Aorta (tissue), 5 donors: ENCODE measurements around the gene PTPRH. TPM values are rescaled to one million over a fixed set of nuclear protein-coding genes. Genes with fewer than 3 reads are reported as not detected.

Source experiments
- ATAC-seq: fragments of 200-7000 bp; cut with Tn5 transposase; one replicate; pipeline ENCODE4 v1.9.1; 2022; ENCODE audit warnings: moderate library complexity; ENCODE audit not compliant: low FRiP score
- DNase-seq, 2 donors: peaks; one replicate each; pipeline ENCODE4 v3.0.0-alpha.2; 2020
- H3K27ac ChIP-seq, 2 donors: one replicate each; pipeline ENCODE4 v1.5.1; 2013; ENCODE audit warnings: low read length in 2 of 2, mild to moderate bottlenecking in 2 of 2, moderate library complexity in 2 of 2, control low read depth in 1 of 2, inconsistent platforms in 1 of 2, low read depth in 1 of 2
- H3K27me3 ChIP-seq, 2 donors: one replicate each; pipeline ENCODE4 v1.6.1; 2013; ENCODE audit warnings: control low read depth in 1 of 2, low read length in 1 of 2, mild to moderate bottlenecking in 1 of 2, moderate library complexity in 1 of 2; ENCODE audit not compliant: insufficient read depth in 2 of 2, control insufficient read depth in 1 of 2
- H3K36me3 ChIP-seq, 2 donors: one replicate each; pipeline ENCODE4 v1.6.1; 2013; ENCODE audit warnings: control low read depth in 1 of 2, low read length in 1 of 2, mild to moderate bottlenecking in 1 of 2; ENCODE audit not compliant: insufficient read depth in 2 of 2, control insufficient read depth in 1 of 2
- H3K4me1 ChIP-seq, 2 donors: one replicate each; pipeline ENCODE4 v1.6.1; 2013; ENCODE audit warnings: low read length in 2 of 2, control low read depth in 1 of 2, mild to moderate bottlenecking in 1 of 2, moderate library complexity in 1 of 2; ENCODE audit not compliant: insufficient read depth in 2 of 2, control insufficient read depth in 1 of 2
- H3K4me3 ChIP-seq, 2 donors: one replicate each; pipeline ENCODE4 v1.5.1; 2013; ENCODE audit warnings: low read length in 2 of 2, control low read depth in 1 of 2, mild to moderate bottlenecking in 1 of 2
- H3K9me3 ChIP-seq: one replicate; pipeline ENCODE4 v1.6.1; 2013; ENCODE audit warnings: mild to moderate bottlenecking, low read length; ENCODE audit not compliant: control insufficient read depth
- WGBS, 2 donors: extraction: QIAGEN DNeasy Blood & Tissue Kit; methylation state at CpG; one replicate each; pipeline ENCODE4 v1.1.7; 2013; 5-methylcytosine and 5-hydroxymethylcytosine counted together
- intact Hi-C, 2 donors: fragments of 100-400 bp; cut with DNase I; formaldehyde crosslinking; loops; one replicate each; pipeline versions ENCODE4 v1.14.2 to v1.15.0; 2022
- polyA plus RNA-seq, 2 donors: library from polyadenylated mRNA; stranded (reverse); fragments of 200-250 nt; gene quantifications; one replicate each; pipeline ENCODE4 v1.2.3, GENCODE V29; 2013
- total RNA-seq, 2 donors: library from RNA; stranded (reverse); fragmentation: NEBNext Ultra II Directional; extraction: Animal tissue kit (Norgen Biotek cat#: 25700); gene quantifications; one replicate each; pipeline ENCODE4 v1.2.1, GENCODE V29; 2021
- donor health status: healthy with polysubstance abuse.
- donor health status: Bipolar disorder and iron deficiency.
- donor health status: DM: no; HTN: no; CAD: no.
- donor health status: DM: no; HTN: no; CAD: no.
- donor health status: DM: yes; HTN: yes; CAD: no.

PTPRH gene
- total and polyA plus RNA-seq, 4 donors = 0.03 to 7.5 (median 1.1) TPM

DNA sequence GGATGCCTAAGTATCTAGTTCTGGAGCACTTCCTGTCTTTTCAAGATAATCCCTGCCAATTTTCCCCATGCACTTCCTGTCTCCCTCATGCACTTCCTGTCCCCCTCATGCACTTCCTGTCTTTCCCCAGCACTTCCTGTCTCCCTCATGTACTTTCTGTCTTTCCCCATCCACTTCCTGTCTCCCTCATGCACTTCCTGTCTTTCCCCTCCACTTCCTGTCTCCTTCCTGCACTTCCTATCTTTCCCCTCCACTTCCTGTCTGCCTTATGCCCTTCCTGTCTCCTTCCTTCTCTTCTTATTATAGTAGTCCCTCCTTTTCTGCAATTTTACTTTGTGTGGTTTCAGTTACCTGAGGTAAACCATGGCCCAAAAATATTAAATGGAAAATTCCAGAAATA lies 57.3 kb downstream of the PTPRH start:
- ATAC-seq (no peak), DNase-seq (no peak)
- intact Hi-C loops = no loop called here
- H3K9me3 ChIP-seq = no peaks in the 10 kb centered on the region
- no peak overlapping the region for H3K4me3 ChIP-seq
- no peaks in the 10 kb centered on the region for H3K4me1 ChIP-seq
- H3K27ac ChIP-seq = no peak overlapping the region
- H3K27me3 ChIP-seq = no peaks in the 10 kb centered on the region
- H3K36me3 ChIP-seq = no peaks in the 10 kb centered on the region

DNA sequence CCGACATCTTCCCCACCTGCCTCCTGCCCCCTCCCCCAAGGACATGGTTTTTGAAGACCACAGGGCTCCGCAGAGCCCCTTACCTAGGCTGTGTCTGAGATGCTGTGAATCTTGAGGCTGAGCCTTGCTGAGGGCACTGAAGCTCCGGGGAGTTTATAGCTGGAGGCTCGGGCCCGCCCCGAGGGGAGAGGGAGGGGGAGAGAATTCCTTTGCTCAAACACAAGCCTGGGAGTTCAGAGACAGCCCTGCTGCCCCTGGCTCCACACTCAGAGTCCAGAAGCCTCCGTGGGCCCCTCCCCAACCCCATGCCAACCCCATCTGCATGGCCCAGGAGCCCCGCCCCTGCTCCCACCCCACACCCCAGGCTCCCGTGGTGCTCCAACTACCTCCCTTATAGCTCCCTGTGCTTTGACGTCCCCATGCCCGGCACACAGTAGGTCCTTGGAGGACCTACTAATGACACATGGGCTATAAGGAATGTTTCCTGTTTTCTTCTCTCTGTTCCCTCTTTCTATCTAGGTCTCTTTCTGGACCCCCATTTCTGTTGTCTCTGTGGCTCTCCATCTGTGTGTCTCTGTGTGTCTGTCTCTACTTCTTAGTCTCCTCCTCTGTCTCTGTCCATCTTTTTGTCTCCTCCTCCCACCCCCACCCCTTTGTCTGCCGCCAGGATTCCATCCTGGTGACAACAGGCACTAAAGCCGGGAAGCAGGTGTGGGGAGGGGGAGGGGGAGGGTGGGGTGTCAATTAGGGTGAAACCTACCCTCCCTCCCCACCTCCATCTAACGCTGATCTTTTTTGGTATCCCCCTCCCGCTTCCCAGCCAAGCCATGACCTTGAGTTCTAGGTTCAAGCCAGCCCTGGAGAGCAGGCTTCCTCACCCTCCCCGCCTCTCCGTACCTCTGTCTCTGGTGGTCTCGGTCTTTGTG lies 60.0 kb downstream of the PTPRH start, which contains the start of gene TNNT1:
Gene TNNT1, minus strand, starts transcription at position 129 of the 926 bp plus-strand sequence. CDS start 2,049 bp downstream, outside the sequence.
- intact Hi-C loops = loop anchor here in 1 of 2 donors (10.0 kb wide), 1 partner anchor 265 kb away; no protein-coding TSS in a partner anchor
- Histone ChIP-seq H3K36me3 (no peaks in the 10 kb centered on the region), H3K27ac (no peak within 1 kb of the TSS), H3K4me3 (no peak within 1 kb of the TSS), H3K27me3 (no peaks in the 10 kb centered on the region), H3K9me3 (no peaks in the 10 kb centered on the region), H3K4me1 (no peaks in the 10 kb centered on the region)
- DNase-seq (no peak), ATAC-seq (no peak)
- WGBS, 2 donors = 8 to 9% methylated on average over 18 of the region's 18 CpGs

DNA sequence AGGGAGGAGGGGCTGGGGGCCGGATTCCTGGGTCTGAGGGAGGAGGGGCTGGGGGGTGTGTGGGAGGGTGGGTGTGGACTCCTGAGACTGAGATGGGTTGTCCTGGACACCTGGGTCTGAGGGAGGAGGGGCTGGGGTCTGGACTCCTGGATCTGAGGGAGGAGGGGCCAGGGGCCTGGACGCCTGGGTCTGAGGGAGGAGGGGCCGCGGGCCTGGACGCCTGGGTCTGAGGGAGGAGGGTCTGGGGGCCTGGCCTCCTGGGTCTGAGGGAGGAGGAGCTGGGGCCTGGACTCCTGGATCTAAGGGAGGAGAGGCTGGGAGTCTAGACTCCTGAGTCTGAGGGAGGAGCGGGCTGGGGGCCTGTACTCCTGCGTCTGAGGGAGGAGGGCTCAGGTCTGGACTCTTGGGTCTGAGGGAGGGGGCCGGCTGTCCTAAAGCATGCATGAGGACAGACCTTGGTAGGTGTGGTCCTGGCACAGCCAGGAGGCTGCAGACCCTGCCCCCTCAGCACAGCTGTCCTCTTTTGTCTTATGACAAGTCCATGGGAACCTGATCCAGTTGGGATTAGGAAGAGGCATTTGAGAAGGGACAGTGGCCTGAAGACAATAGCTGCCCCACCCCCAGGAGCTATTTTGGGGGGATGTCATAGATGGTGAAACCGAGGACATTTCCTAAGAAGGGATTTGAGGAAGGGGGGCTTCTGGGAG lies 61.6 kb downstream of the PTPRH start:
- ATAC-seq = no peak
- Histone ChIP-seq H3K27me3 (no peaks in the 10 kb centered on the region), H3K36me3 (no peaks in the 10 kb centered on the region), H3K27ac (no peak overlapping the region), H3K4me1 (no peaks in the 10 kb centered on the region), H3K9me3 (no peaks in the 10 kb centered on the region), H3K4me3 (no peak overlapping the region)
- 32 to 34% methylated on average over 8 of the region's 9 CpGs for WGBS, 2 donors
- no peak for DNase-seq
- intact Hi-C loops = loop anchor here in 1 of 2 donors (10.0 kb wide), 1 partner anchor 267 kb away; no protein-coding TSS in a partner anchor

DNA sequence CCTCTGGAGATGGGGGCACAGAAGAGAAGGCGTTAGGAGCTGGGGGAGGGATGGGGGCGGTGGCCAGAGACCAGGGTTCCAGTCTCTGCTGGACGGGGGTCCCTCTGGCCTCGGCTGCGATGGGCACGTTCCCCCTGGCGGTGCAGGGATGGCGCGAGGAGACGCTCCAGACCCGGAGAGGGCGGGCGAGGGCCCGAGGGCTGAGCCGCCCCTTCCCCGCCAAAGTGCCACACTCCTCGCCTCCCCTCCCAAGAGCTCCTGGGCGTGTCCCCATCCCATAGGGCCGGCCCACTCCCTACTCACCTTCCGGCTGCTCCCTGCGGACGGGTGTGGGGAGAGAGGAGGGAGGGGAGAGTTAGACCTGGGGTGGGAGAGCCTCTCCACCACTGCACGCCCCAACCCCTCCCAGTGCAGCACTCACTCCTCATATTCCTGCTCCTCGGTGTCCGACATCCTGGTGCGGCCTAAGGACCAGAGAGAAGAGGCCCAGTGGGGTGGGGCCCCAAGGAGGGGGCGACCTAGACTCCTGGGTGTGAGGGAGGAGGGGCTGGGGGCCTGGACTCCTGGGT lies 62.5 kb downstream of the PTPRH start:
- no peaks in the 10 kb centered on the region for H3K27me3 ChIP-seq
- H3K4me1 ChIP-seq = no peaks in the 10 kb centered on the region
- DNase-seq (no peak), ATAC-seq (no peak)
- H3K36me3 ChIP-seq = no peaks in the 10 kb centered on the region
- H3K27ac ChIP-seq = no peak overlapping the region
- intact Hi-C loops = loop anchor here in 1 of 2 donors (10.0 kb wide), 1 partner anchor 268 kb away; no protein-coding TSS in a partner anchor
- 1 to 3% methylated on average over 23 to 27 of the region's 27 CpGs for WGBS, 2 donors
- no peak overlapping the region for H3K4me3 ChIP-seq
- H3K9me3 ChIP-seq = no peaks in the 10 kb centered on the region

DNA sequence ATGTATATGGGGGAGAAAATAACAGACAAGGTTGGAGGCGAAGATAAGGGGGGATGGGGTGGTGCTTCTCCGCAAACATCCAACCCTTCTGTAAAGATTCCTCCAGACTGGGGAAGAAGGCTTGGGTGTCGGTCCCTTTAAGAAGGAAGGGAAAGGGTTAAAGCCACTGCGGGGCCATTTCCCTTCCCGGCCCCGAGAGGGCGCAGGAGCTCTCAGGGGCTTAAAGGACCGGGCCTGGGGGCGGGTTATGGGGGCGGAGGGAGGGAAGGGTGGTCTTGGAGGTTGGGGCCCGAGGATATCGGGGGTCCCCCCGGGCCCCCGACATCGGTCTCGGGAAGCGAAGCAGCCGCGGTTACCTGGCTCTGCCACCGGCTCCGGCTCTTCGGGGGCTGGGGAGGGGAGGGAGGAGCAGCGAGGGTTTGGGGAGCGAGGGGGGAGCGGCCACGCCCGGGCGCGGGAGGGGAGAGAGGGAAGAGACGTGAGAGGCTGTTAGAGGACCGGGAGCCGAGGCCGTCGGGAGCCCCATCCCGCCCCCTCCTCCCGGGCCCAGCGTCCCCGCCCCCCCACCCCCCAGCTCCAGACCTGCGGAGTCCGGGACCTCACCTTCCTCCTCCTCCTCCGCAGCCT lies 63.1 kb downstream of the PTPRH start:
- H3K4me1 ChIP-seq = no peaks in the 10 kb centered on the region
- no peak overlapping the region for H3K4me3 ChIP-seq
- H3K36me3 ChIP-seq = no peaks in the 10 kb centered on the region
- no peak overlapping the region for H3K27ac ChIP-seq
- ATAC-seq (no peak), DNase-seq (no peak)
- intact Hi-C loops = loop anchor here in 1 of 2 donors (10.0 kb wide), 1 partner anchor 269 kb away; no protein-coding TSS in a partner anchor
- H3K9me3 ChIP-seq = no peaks in the 10 kb centered on the region
- 1 to 2% methylated on average over 28 to 41 of the region's 41 CpGs for WGBS, 2 donors
- no peaks in the 10 kb centered on the region for H3K27me3 ChIP-seq

DNA sequence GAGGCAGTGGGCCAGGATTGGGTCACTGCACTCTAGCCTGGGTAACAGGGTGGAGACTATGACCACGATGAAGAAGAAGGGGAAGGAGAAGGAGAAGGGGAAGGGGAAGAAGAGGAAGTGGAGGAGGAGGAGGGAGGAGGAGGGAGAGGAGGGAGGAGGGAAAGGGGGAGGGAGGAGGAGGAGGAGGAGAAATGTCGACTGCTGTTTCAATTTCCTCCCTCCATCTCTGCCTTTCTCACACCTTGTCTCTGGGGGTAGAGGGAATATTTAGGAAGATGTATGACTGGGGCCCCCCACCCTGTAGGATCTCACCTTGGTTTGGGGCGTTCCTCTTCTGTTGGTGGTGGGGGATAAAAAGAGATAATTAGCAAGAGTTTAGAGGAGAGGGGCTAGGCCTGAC lies 64.1 kb downstream of the PTPRH start:
- DNase-seq = no peak
- no peaks in the 10 kb centered on the region for H3K36me3 ChIP-seq
- intact Hi-C loops = loop anchor here in 1 of 2 donors (10.0 kb wide), 1 partner anchor 270 kb away; no protein-coding TSS in a partner anchor
- no peaks in the 10 kb centered on the region for H3K27me3 ChIP-seq
- no peak for ATAC-seq
- WGBS, 2 donors = 26 to 31% methylated on average over 3 of the region's 3 CpGs
- H3K9me3 ChIP-seq = no peaks in the 10 kb centered on the region
- no peak overlapping the region for H3K27ac ChIP-seq
- no peak overlapping the region for H3K4me3 ChIP-seq
- no peaks in the 10 kb centered on the region for H3K4me1 ChIP-seq

DNA sequence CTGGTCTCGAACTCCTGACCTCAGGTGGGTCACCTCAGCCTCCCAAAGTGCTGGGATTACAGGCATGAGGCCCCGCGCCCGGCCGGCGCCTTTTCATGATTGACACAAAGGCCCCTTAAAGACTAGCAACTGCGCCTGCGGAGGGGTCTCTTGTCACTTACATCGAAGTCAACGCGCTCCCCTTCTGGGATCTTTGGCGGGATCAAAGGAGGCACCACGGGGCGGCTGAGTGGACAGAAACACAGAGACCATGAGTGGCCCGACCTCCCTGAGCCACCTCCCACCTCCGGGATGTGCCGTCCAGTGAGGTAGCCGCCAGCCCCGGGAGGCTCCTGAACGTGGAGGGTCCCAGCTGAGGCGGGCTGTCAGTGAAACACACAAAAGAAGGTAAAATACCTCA lies 67.6 kb downstream of the PTPRH start:
- no peaks in the 10 kb centered on the region for H3K27me3 ChIP-seq
- DNase-seq = no peak
- intact Hi-C loops = loop anchor here (2.0 to 10.0 kb wide), 4 partner anchors 273 to 363 kb away; no protein-coding TSS in a partner anchor
- H3K4me1 ChIP-seq = no peaks in the 10 kb centered on the region
- no peak overlapping the region for H3K27ac ChIP-seq
- H3K36me3 ChIP-seq = no peaks in the 10 kb centered on the region
- no peaks in the 10 kb centered on the region for H3K9me3 ChIP-seq
- ATAC-seq = no peak
- H3K4me3 ChIP-seq = no peak overlapping the region
- WGBS, 2 donors = 21 to 24% methylated on average over 21 of the region's 21 CpGs

DNA sequence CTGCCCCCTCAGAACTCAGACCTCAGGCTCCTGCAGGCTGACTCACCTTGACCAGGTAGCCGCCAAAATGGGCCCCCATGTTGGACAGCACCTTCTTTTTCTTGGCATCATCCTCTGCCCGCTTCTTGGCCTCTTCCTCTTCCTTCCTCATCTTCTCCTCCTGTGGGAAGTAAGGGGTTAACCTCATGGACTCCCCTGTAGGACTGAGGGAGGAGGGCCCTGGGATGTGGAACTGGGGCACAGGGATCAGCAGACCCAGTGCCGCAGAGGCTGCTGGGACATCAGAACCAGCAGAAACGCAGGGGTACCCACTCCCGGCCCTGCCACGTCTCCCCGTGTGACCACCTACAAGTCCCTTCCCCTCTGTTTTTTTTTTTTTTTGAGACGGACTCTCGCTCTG lies 71.4 kb downstream of the PTPRH start:
- Histone ChIP-seq H3K9me3 (no peaks in the 10 kb centered on the region), H3K36me3 (no peaks in the 10 kb centered on the region), H3K27me3 (no peaks in the 10 kb centered on the region), H3K4me3 (no peak overlapping the region), H3K4me1 (no peaks in the 10 kb centered on the region), H3K27ac (no peak overlapping the region)
- 48 to 50% methylated on average over 9 of the region's 9 CpGs for WGBS, 2 donors
- intact Hi-C loops = no loop called here
- DNase-seq (no peak), ATAC-seq (no peak)
